Uterus (tissue), 2 donors: ENCODE data around the gene ULK4.

Experiments
- CTCF ChIP-seq, 4 experiments: fragments of 200-600 bp in 2 of 4; fragments of 450-650 bp in 2 of 4; sonication (generic) in 2 of 4; IDR thresholded peaks; one replicate each; pipeline ENCODE4 v1.5.1; 2016 to 2019; ENCODE audit warnings: antibody characterized with exemption in 4 of 4, mild to moderate bottlenecking in 2 of 4, moderate library complexity in 1 of 4
- POLR2A ChIP-seq, 2 donors: fragments of 450-650 bp; IDR thresholded peaks; one replicate each; pipeline ENCODE4 v1.6.1; 2016; ENCODE audit warnings: antibody characterized with exemption in 2 of 2, mild to moderate bottlenecking in 1 of 2, moderate library complexity in 1 of 2

- TF ChIP-seq CTCF (IDR thresholded peaks at IDR 0.05) (no peak), POLR2A (IDR thresholded peaks at IDR 0.05) (no peak)
Measured at GRCh38 chr3:41364736-41365135, 597.2 kb downstream of the ULK4 start.
